HCT116 (cell line): ENCODE data around the gene SNTG2.

Experiments used
- EZH2phosphoT487 ChIP-seq: fragments of 200-600 bp; IDR thresholded peaks from 2 replicates; pipeline ENCODE4 v1.6.1; 2018; ENCODE audit warnings: antibody characterized with exemption, borderline replicate concordance
- POLR2AphosphoS5 ChIP-seq: IDR thresholded peaks from 2 replicates; pipeline ENCODE4 v1.6.1; 2011; ENCODE audit warnings: mild to moderate bottlenecking, low read depth, low read length, moderate library complexity
- TF ChIP-seq, protein P1 (sequence below), 3 experiments: fragments of 200-600 bp in 1 of 3; sonication (generic) in 1 of 3; IDR thresholded peaks in 2 of 3; conservative IDR thresholded peaks in 1 of 3; 2 replicates each; pipeline ENCODE4 v1.5.1; 2012 to 2017; ENCODE audit warnings: low read depth in 2 of 3, low read length in 2 of 3, antibody characterized with exemption in 1 of 3, borderline replicate concordance in 1 of 3, control low read depth in 1 of 3, mild to moderate bottlenecking in 1 of 3, mixed read lengths in 1 of 3, mixed run types in 1 of 3, moderate library complexity in 1 of 3; ENCODE audit not compliant: insufficient read depth in 1 of 3

- TF ChIP-seq EZH2phosphoT487 (no peak), POLR2AphosphoS5 (no peak)
- TF ChIP-seq, protein P1, sequence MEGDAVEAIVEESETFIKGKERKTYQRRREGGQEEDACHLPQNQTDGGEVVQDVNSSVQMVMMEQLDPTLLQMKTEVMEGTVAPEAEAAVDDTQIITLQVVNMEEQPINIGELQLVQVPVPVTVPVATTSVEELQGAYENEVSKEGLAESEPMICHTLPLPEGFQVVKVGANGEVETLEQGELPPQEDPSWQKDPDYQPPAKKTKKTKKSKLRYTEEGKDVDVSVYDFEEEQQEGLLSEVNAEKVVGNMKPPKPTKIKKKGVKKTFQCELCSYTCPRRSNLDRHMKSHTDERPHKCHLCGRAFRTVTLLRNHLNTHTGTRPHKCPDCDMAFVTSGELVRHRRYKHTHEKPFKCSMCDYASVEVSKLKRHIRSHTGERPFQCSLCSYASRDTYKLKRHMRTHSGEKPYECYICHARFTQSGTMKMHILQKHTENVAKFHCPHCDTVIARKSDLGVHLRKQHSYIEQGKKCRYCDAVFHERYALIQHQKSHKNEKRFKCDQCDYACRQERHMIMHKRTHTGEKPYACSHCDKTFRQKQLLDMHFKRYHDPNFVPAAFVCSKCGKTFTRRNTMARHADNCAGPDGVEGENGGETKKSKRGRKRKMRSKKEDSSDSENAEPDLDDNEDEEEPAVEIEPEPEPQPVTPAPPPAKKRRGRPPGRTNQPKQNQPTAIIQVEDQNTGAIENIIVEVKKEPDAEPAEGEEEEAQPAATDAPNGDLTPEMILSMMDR (IDR thresholded peaks at IDR 0.05 in 2 of 3, conservative IDR thresholded peaks at IDR 0.05 in 1 of 3; ENCODE audit: borderline replicate concordance in 1 of 3, insufficient read depth in 1 of 3, low read depth in 2 of 3, low read length in 2 of 3), result no peak
These were observed 410.1 kb downstream of the SNTG2 start for GRCh38 chr2:1360557-1361250.
